Measurements from ENCODE around the gene OSBPL5.

Gene OSBPL5

GRCh38 chr11:3165152-3165705 is at the start of gene OSBPL5:
Gene OSBPL5, minus strand, starts transcription at chr11:3165310. Its CDS starts 36,162 bp downstream, at chr11:3129148.
- DNase-seq (ENCODE audit: low spot score): no peak

- DNase-seq (ENCODE audit: low spot score): no peak
Measured at GRCh38 chr11:3214420-3214699, 49.2 kb upstream of the OSBPL5 start.

GRCh38 chr11:3213659-3214419 is 48.7 kb upstream of the OSBPL5 start:
- DNase-seq (ENCODE audit: low spot score): no peak

- DNase-seq (ENCODE audit: low spot score): no peak
Measured at GRCh38 chr11:3208272-3208671, 43.2 kb upstream of the OSBPL5 start.

- DNase-seq (ENCODE audit: low spot score): no peak
Measured at GRCh38 chr11:3207526-3208189, 42.5 kb upstream of the OSBPL5 start.

GRCh38 chr11:3206922-3207204 is 41.8 kb upstream of the OSBPL5 start:
- no peak for DNase-seq (ENCODE audit: low spot score)

GRCh38 chr11:3206156-3206921 is 41.2 kb upstream of the OSBPL5 start:
- DNase-seq (ENCODE audit: low spot score): no peak

- DNase-seq (ENCODE audit: low spot score): no peak
Measured at GRCh38 chr11:3205261-3206155, 40.4 kb upstream of the OSBPL5 start.

- no peak for DNase-seq (ENCODE audit: low spot score)
Measured at GRCh38 chr11:3204141-3205015, 39.3 kb upstream of the OSBPL5 start.

GRCh38 chr11:3203221-3204043 is 38.3 kb upstream of the OSBPL5 start:
- peak; percentile 54 for DNase-seq (ENCODE audit: low spot score)

- DNase-seq (ENCODE audit: low spot score): no peak
Measured at GRCh38 chr11:3202759-3203158, 37.6 kb upstream of the OSBPL5 start.

- DNase-seq (ENCODE audit: low spot score): no peak
Measured at GRCh38 chr11:3202305-3202704, 37.2 kb upstream of the OSBPL5 start.

GRCh38 chr11:3201677-3202181 is 36.6 kb upstream of the OSBPL5 start:
- no peak for DNase-seq (ENCODE audit: low spot score)

GRCh38 chr11:3201112-3201581 is 36.0 kb upstream of the OSBPL5 start:
- no peak for DNase-seq (ENCODE audit: low spot score)

- DNase-seq (ENCODE audit: low spot score): no peak
Measured at GRCh38 chr11:3200388-3201111, 35.4 kb upstream of the OSBPL5 start.

- DNase-seq (ENCODE audit: low spot score): no peak
Measured at GRCh38 chr11:3199537-3200295, 34.6 kb upstream of the OSBPL5 start.

- no peak for DNase-seq (ENCODE audit: low spot score)
Measured at GRCh38 chr11:3198815-3199214, 33.7 kb upstream of the OSBPL5 start.

- no peak for DNase-seq (ENCODE audit: low spot score)
Measured at GRCh38 chr11:3197878-3198528, 32.9 kb upstream of the OSBPL5 start.
